ENCODE data around the gene CCL27.

GRCh38 chr9:34654323-34655051, 8.0 kb downstream of the CCL27 start:
- no peak for TF ChIP-seq CTCF (IDR thresholded peaks at IDR 0.05)
- TF ChIP-seq POLR2A (IDR thresholded peaks at IDR 0.05), result no peak
